Stimulated activated CD8-positive, alpha-beta memory T cell treated with anti-CD3 and anti-CD28 coated beads, Interleukin-2, amount 100 ng/mL, for 1 hour (primary cell): ENCODE data around the gene SLC25A38.

Experiments
- DNase-seq, 2 donors: peaks; one replicate each; pipeline ENCODE4 v3.0.0-alpha.2; 2020; ENCODE audit warnings: low read depth in 2 of 2

Gene SLC25A38

GRCh38 chr3:39433642-39434041 lies 50.5 kb downstream of the SLC25A38 start:
- DNase-seq, result no peak

DNA sequence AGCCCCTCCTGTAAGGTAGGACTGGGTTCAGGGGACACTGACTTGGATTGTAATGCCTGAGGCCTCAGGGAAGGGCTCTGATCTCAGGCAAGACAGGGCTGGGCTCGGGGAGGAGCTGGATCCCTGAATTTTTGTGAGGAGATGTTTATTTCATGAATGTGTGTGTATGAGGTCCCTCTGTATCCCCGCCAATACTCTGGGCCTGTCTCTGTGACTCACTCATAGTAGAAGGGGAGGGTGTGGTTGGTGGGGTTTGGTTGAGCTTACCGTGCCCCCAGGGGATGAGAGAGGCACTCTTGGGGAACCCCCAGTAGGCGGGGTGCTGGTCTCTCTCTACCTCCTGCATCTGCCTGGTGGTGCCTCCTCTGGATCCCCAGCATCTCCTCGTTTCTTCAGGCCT lies 51.4 kb downstream of the SLC25A38 start:
- DNase-seq, result no peak

- DNase-seq, result no peak
Measured at GRCh38 chr3:39435006-39435748, 52.0 kb downstream of the SLC25A38 start.

DNA sequence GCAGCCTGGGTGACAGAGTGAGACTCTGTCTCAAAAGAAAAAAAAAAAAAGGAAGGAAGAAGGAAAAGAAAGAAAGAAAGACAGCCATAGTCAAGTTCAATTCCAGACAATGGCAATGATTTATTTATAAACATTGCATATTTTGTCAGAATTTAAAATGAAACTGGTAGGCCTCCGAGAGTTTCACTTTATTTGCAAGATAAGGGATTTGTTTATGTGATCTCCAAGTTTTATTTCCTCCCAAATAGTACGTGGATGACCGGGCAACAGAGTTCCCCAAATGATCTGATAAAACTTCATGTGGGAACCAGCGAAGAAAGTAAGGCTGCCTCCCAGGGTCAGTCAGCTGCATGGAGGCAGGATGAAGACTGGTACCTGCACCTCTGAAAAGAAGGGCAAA lies 55.7 kb downstream of the SLC25A38 start:
- no peak for DNase-seq

- DNase-seq, result no peak
Measured at GRCh38 chr3:39440316-39440715, 57.1 kb downstream of the SLC25A38 start.

GRCh38 chr3:39443530-39443929 lies 60.4 kb downstream of the SLC25A38 start:
- no peak for DNase-seq

GRCh38 chr3:39445927-39446326 lies 62.8 kb downstream of the SLC25A38 start:
- no peak for DNase-seq

GRCh38 chr3:39446444-39446843 lies 63.3 kb downstream of the SLC25A38 start:
- DNase-seq, result no peak
